GM12864 (cell line): Measurements from ENCODE around the gene CFLAR.
A peak's percentile ranks its signal among the peaks of the same experiment; 100 is the strongest.

Experiments used
- DNase-seq: peaks from one replicate; pipeline ENCODE4 v3.0.0-alpha.2; 2011; ENCODE audit warnings: low read depth
- H3K4me3 ChIP-seq: 2 replicates; pipeline ENCODE4 v1.5.1; 2011; ENCODE audit warnings: mild to moderate bottlenecking, low read depth, low read length, control low read depth
- TF ChIP-seq, protein P1 (sequence below): IDR thresholded peaks from 2 replicates; pipeline ENCODE4 v1.5.1; 2011; ENCODE audit warnings: low read depth, mild to moderate bottlenecking, moderate library complexity, low read length, control low read depth, inconsistent platforms; ENCODE audit errors: missing control alignments

CFLAR gene

GRCh38 chr2:201216918-201217317, 101.0 kb downstream of the CFLAR start:
- no peak overlapping the region for H3K4me3 ChIP-seq
- TF ChIP-seq, protein P1, sequence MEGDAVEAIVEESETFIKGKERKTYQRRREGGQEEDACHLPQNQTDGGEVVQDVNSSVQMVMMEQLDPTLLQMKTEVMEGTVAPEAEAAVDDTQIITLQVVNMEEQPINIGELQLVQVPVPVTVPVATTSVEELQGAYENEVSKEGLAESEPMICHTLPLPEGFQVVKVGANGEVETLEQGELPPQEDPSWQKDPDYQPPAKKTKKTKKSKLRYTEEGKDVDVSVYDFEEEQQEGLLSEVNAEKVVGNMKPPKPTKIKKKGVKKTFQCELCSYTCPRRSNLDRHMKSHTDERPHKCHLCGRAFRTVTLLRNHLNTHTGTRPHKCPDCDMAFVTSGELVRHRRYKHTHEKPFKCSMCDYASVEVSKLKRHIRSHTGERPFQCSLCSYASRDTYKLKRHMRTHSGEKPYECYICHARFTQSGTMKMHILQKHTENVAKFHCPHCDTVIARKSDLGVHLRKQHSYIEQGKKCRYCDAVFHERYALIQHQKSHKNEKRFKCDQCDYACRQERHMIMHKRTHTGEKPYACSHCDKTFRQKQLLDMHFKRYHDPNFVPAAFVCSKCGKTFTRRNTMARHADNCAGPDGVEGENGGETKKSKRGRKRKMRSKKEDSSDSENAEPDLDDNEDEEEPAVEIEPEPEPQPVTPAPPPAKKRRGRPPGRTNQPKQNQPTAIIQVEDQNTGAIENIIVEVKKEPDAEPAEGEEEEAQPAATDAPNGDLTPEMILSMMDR, result no peak
- no peak for DNase-seq

GRCh38 chr2:201218780-201219179, 102.8 kb downstream of the CFLAR start:
- DNase-seq, result no peak
- TF ChIP-seq, protein P1, result no peak
- no peak overlapping the region for H3K4me3 ChIP-seq

DNA sequence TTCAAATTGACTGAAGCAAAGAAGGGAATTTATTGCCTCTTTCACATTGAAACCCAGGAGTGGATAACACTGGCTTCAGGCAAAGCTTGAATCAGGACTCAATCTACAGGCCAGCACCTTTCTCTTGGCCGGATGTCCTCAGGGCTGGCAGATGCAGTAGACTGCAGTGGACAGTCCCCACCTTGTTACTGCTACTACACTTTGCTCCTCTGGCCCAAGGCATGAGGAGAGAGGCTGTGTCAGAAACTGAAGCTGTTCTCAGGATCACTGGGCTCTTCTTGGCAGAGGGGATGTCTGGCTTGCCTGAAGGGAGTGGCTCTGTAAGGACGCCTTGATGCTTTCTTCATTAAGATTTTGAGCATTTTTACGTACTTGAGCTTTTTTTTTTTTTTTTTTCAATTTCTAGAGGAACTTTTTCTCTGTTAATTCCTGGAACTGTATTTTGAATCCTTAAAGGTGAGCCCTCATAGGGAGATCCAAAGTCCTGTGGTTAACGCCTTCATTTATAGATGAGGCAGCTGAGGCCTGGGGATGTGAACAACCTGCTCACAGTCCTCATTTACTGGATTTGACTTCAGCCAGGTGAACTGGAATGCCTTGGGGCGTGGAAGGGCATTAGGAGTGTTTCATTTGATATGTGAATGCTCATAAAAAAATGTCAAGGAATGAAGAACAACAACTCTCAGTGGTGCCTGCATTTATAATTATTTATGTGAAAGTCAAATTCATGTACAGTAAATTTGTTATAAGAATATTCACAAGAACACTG, 103.5 kb downstream of the CFLAR start:
- TF ChIP-seq, protein P1, result no peak
- no peak overlapping the region for H3K4me3 ChIP-seq
- DNase-seq, result no peak

DNA sequence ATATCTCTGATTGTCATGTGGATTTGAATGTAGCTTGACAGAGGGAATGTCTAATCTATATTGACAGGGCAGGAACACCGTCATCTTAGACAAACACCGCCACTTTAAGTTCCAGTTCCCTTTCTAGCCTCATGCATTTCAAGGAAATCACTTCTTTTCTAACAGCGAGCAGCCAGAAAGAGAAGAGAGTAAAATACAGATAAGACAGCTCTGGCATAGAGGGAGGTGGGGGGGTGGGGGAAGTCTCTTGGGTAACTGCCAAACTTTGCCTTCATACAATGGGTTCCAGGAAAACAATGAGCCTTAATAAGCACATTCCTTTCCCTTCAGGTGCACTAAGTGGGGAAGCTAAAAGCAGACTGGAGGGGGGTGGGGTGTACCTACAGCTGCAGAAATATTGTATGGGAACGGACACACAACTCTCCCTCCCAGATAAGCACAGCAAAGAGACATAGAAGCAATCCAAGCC, 104.2 kb downstream of the CFLAR start:
- DNase-seq, result no peak
- H3K4me3 ChIP-seq, result no peak overlapping the region
- TF ChIP-seq, protein P1, result no peak

DNA sequence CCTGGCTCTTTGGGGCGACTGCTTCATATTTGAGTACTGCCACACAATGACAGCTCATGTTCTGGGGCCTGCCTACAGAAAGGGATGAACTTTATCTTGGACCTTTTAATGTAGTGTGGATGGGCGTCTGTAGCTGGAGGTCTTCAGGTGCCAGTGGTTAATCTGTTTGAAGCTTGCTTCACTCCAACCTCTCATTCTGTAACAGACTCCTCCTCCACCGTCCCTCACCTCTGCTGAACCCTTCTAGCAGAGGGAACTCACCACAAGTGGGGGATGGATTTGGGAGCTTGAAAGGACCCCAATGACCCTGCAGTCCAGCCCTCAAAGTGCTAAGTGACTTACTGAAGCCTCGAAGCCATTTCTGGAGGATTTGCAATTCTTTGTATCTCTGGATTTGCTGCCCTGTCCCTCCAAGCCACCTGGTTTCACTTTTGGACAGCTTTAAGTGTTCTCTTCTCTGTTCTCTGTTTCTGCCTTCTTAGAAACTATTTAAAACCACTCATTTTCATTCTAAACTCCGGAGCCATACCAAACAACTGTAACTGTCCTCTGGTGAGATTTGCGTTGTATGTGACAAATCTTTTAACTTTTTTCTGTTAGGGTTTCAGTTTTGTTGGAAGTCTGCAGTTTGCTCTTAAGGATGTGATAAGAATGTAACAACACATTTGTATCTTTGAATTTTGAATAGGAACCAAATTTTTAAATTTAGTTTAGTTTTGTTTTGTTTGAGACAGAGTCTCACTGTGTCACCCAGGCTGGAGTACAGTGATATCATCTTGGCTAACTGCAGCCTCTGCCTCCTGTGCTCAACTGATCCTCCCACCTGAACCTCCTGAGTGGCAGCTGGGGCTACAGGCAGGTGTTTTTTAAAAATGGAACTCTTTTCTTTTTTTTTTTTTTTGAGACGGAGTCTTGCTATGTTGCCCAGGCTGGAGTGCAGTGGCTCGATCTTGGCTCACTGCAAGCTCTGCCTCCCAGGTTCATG, 107.4 kb downstream of the CFLAR start:
- peak; percentile 57 for DNase-seq
- H3K4me3 ChIP-seq, result no peak overlapping the region; the same call in 1 of the 2 replicates
- TF ChIP-seq, protein P1, result no peak
